Testis (tissue), 2 donors: ENCODE measurements around the gene CTNNA2.

Experiments used
- CTCF ChIP-seq, 3 experiments: fragments of 450-650 bp in 2 of 3; fragments of 200-600 bp in 1 of 3; sonication (generic) in 1 of 3; IDR thresholded peaks; one replicate each; pipeline ENCODE4 v1.5.1; 2016 to 2019; ENCODE audit warnings: antibody characterized with exemption in 3 of 3, mild to moderate bottlenecking in 2 of 3, moderate library complexity in 1 of 3
- POLR2A ChIP-seq: fragments of 450-650 bp; IDR thresholded peaks from one replicate; pipeline ENCODE4 v1.6.1; 2017; ENCODE audit warnings: antibody characterized with exemption, mild to moderate bottlenecking, moderate library complexity

- TF ChIP-seq CTCF (IDR thresholded peaks at IDR 0.05) (no peak), POLR2A (no peak)
These were observed 402.6 kb downstream of the CTNNA2 start for GRCh38 chr2:79915455-79915854.
